ENCODE results near the gene OPHN1.
"Not testable (repeated sequence)": the region's sequence is repeated elsewhere in the genome, so short reads cannot be mapped to it uniquely, and the experiment has no call there.

Gene OPHN1

DNA sequence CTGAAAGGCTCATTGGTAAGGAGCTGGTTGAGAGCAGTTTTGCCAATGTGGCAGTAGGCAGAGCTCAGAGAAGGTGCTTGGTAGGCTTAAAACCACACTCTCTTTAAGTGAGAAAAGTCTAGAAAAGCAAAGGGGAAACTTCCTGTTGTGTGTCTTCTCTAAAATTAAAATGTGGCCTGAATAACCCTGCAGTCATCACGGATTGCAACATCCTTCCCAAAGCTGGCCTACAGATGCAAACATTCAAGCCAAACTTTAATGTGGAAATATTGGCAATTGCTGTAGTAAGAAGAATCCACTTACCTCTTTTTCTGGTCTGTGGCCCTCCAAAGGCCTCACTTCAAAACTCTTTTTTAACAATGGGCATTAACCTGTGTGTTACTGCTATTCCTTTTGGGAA lies 348.5 kb downstream of the OPHN1 start:
- TF ChIP-seq, protein P1, sequence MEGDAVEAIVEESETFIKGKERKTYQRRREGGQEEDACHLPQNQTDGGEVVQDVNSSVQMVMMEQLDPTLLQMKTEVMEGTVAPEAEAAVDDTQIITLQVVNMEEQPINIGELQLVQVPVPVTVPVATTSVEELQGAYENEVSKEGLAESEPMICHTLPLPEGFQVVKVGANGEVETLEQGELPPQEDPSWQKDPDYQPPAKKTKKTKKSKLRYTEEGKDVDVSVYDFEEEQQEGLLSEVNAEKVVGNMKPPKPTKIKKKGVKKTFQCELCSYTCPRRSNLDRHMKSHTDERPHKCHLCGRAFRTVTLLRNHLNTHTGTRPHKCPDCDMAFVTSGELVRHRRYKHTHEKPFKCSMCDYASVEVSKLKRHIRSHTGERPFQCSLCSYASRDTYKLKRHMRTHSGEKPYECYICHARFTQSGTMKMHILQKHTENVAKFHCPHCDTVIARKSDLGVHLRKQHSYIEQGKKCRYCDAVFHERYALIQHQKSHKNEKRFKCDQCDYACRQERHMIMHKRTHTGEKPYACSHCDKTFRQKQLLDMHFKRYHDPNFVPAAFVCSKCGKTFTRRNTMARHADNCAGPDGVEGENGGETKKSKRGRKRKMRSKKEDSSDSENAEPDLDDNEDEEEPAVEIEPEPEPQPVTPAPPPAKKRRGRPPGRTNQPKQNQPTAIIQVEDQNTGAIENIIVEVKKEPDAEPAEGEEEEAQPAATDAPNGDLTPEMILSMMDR (IDR thresholded peaks at IDR 0.05; ENCODE audit: extremely low read depth, missing control alignments) = no peak

DNA sequence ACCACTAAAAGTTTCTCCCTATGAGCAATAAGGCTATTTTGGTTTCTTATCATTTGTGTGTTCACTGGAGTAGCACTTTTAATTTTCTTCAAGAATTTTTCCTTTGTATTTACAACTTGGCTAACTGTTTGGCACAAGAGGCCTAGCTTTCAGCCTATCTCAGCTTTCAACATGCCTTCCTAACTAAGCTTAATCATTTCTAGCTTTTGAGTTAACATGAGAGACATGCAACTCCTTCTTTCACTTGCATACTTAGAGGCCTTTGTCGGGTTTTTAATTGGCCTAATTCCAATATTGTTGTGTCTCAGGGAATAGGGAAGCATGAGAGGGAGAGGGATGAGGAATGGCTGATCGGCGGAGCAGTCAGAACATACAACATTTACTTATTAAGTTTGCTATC lies 349.8 kb downstream of the OPHN1 start:
- TF ChIP-seq, protein P1 (IDR thresholded peaks at IDR 0.05; ENCODE audit: extremely low read depth, missing control alignments) = no peak
- no peak for DNase-seq (ENCODE audit: low spot score)

More for the DNA sequence above, 348.5 kb downstream of the OPHN1 start:
- no peak for DNase-seq (ENCODE audit: low spot score)

DNA sequence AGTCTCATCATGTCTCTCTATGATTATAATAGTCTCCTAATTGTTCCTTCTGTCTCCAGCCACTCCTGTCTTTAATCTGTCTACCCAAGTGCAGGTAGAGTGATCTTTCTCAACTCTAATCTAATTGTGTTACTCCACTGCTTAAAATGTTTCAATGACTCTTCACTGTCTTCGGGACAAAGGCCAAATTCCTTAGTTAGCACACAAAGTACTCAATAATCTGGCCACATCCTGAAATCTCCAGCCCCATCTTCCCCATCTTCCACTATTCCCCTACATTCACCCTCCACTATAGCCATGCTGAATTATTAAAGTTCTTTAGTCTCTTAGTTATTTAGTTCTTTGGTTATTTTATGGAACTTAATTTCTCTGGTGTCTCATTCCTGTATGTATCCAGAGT lies 353.3 kb downstream of the OPHN1 start:
- TF ChIP-seq, protein P1 (IDR thresholded peaks at IDR 0.05; ENCODE audit: extremely low read depth, missing control alignments) = no peak
- DNase-seq (ENCODE audit: low spot score) = no peak

DNA sequence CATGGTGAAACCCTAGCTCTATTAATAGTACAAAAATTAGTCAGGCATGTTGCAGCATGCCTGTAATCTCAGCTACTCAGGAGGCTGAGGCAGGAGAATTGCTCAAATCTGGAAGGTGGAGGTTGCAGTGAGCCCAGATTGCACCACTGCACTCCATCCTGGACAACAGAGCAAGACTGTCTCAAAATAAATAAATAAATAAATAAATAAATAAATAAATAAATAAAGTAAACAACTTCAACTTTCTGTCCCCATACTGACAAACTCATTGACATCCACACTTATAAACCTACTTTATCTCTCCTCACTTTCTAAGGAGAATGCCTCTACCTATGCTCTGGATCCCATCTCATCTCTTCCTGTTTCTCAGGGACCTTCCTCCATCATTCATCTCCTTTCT lies 354.5 kb downstream of the OPHN1 start:
- DNase-seq (ENCODE audit: low spot score) = not testable (repeated sequence)

DNA sequence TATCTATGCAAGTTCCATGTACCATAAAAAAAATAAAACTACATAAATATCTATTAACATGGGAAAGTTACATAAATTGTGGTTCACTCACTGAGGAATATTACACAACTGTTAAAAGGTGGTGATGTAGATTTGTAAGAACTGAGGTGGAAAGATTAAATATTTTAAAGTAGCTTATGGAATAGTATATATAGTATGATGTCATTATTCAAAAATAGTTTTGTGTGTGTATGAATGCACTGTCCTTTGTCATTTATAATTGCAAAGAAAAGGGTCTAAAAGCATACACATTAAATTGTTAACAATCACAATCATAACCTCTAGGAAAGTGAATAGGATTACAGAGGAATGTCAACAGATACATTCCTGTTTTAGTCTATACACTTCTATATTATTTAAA lies 355.9 kb downstream of the OPHN1 start:
- DNase-seq (ENCODE audit: low spot score) = no peak
- TF ChIP-seq, protein P1 (IDR thresholded peaks at IDR 0.05; ENCODE audit: extremely low read depth, missing control alignments) = no peak

DNA sequence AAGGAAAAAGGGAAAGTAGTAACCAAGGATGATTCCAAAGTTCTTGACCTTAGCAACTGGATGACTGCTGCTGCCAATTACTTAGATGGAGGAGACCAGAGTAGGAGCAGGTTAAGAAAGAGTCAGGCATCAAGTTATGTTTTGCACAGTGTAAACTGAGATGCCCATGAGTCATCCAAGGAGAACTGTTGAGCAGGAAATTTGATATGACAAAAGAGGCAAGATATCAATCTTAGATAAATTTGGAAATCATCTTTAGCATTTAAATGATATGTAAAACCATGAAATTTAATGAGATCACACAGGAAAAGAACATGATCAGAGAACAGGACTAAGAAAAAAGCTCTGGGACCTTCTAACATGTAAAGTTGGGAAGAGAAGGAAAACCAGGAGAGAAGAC lies 361.3 kb downstream of the OPHN1 start:
- TF ChIP-seq, protein P1 (IDR thresholded peaks at IDR 0.05; ENCODE audit: extremely low read depth, missing control alignments) = no peak
- no peak for DNase-seq (ENCODE audit: low spot score)

DNA sequence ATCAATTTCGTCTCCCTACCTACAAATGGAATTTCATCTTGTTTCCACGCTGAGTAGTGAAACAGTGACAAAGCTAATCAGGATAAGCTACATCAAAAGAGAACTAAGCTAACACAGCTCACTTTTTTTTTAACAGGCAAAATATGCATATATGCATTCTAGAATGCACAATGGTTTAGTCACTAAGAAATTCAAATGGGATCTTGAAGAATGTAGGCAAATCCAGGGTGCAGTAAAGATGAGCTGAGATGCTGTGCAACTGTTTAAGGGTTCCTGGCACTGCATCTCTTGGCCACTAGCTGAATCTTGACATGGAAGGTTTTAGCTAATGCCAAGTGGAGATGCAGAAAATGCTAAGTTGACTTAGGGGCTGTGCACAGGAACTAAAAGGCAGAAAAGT lies 363.2 kb downstream of the OPHN1 start:
- DNase-seq (ENCODE audit: low spot score) = not testable (repeated sequence)

DNA sequence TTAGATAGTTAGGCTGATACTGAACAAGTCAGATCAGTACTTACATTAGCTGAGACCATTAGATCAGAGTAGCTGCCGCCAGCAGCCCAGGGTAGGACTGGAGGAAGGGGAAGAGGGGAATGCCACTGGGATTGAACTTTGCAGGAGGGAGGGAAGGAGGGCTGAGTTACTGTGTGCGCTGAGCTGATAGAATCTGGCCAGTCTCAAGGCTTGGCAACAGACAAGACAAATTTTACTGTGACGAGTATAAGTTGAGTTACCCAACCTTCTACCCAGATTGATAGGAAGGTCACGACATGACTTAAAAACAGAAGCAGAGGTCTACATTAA lies 372.1 kb downstream of the OPHN1 start:
- TF ChIP-seq, protein P1 (IDR thresholded peaks at IDR 0.05; ENCODE audit: extremely low read depth, missing control alignments) = no peak
- no peak for DNase-seq (ENCODE audit: low spot score)

Measured in GM20000 (cell line).